Measurements from ENCODE around the gene TEX29. TPM values are rescaled to one million over a fixed set of nuclear protein-coding genes. Genes with fewer than 3 reads are reported as not detected.

Gene TEX29
- total and polyA plus RNA-seq, 10 of the 15 experiments (the other 5 are each of a cell fraction or from before 2014, with no cell fraction given), result 0.14 to 0.30 (median 0.22) TPM; not detected in 7

DNA sequence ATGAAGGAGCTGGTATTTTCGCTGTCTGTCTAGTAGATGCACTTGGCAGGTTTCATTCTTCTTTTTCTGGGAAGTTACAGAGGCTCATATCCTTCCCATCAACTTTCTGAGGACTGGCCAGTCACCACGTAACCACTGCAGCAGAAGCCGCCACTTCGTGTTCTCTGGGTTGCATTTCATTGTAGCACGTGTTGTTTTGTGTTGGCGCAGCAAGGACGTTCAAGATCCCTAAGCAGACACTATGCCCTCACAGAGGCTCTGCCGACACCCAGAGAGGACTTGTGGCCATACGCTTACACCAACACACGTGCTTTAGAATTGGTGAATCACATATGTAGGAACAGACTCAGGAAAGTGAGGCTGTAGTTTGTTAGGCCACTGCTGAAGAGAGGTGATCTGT lies 42.2 kb upstream of the TEX29 start (continued):
- TF ChIP-seq, protein P1, sequence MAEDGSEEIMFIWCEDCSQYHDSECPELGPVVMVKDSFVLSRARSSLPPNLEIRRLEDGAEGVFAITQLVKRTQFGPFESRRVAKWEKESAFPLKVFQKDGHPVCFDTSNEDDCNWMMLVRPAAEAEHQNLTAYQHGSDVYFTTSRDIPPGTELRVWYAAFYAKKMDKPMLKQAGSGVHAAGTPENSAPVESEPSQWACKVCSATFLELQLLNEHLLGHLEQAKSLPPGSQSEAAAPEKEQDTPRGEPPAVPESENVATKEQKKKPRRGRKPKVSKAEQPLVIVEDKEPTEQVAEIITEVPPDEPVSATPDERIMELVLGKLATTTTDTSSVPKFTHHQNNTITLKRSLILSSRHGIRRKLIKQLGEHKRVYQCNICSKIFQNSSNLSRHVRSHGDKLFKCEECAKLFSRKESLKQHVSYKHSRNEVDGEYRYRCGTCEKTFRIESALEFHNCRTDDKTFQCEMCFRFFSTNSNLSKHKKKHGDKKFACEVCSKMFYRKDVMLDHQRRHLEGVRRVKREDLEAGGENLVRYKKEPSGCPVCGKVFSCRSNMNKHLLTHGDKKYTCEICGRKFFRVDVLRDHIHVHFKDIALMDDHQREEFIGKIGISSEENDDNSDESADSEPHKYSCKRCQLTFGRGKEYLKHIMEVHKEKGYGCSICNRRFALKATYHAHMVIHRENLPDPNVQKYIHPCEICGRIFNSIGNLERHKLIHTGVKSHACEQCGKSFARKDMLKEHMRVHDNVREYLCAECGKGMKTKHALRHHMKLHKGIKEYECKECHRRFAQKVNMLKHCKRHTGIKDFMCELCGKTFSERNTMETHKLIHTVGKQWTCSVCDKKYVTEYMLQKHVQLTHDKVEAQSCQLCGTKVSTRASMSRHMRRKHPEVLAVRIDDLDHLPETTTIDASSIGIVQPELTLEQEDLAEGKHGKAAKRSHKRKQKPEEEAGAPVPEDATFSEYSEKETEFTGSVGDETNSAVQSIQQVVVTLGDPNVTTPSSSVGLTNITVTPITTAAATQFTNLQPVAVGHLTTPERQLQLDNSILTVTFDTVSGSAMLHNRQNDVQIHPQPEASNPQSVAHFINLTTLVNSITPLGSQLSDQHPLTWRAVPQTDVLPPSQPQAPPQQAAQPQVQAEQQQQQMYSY (CRISPR knock-in tag; IDR thresholded peaks at IDR 0.05), result no peak
- no peak for TF ChIP-seq POLR2AphosphoS5 (IDR thresholded peaks at IDR 0.05; ENCODE audit: low read length)
- no peak for TF ChIP-seq TCF12 (IDR thresholded peaks at IDR 0.05; ENCODE audit: low read depth, low read length)
- TF ChIP-seq NFIC (IDR thresholded peaks at IDR 0.05; ENCODE audit: low read depth, low read length), result no peak

DNA sequence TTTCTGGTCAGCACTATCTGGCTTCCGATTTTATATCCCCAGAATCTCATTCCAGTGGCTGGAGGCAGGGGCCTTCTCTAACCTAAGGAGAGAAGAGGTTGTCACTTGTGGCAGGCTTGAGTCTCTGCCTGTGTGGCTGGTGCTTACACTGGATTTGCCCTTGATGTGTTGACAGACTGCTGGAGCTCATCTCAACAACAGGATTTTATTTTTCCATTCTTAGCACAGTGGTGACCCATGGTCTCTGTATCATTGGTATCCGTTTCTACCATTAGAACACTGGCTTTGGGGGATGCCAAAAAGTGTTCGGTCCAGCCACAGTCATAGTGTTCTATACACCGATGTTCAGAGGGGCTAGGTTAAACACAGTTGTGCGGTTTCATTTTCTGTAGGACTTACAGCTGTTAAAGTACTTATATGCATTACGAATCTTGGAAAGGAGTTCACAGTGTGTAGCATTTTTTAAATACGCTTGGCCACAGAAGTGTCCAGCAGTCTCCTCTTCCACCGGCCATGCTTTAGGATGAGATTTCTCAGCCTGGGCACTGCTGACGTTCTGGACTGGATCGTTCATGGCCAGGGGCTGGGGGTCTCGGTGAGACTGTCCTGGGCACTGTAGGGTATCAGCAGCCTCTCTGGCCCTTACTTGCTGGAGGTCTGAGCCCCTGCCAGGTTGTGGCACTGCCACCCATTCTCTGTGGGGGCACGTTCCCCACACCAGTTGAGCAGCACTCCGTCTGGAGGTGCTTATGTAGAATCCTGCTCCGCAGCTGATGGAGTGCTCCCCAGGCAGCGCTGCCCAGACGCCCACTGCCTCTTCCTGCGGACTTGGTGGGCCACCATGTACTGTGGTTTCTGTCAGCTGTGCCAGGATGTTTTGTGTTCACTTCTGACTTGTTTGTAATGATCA lies 41.4 kb upstream of the TEX29 start:
- Histone ChIP-seq H3K27me3 (replicated peaks in 1 of 2; ENCODE audit: control insufficient read depth in 2 of 2, insufficient read depth in 2 of 2, low read length in 1 of 2) (no peaks in the 10 kb centered on the region), H3K4me2 (ENCODE audit: control insufficient read depth, insufficient read depth) (no peak overlapping the region), H3K4me1 (ENCODE audit: control insufficient read depth, insufficient read depth, low read length) (no peaks in the 10 kb centered on the region), H3K79me2 (ENCODE audit: control insufficient read depth, insufficient read depth, low read length) (no peaks in the 10 kb centered on the region), H3K27ac (ENCODE audit: control insufficient read depth, insufficient read depth) (no peak overlapping the region), H3K9ac (ENCODE audit: control insufficient read depth, insufficient read depth, low read length) (no peak overlapping the region), H2AFZ (ENCODE audit: control insufficient read depth, low read depth, low read length) (no peak overlapping the region), H3K4me3 (no peak overlapping the region), H3K36me3 (ENCODE audit: control insufficient read depth in 2 of 2, insufficient read depth in 2 of 2, low read length in 1 of 2) (peaks cover 22 to 43% of the 10 kb centered on the region in 2 experiments; a peak in 3 of 4 replicates), H3K9me3 (replicated peaks; ENCODE audit: control insufficient read depth, insufficient read depth, low read length) (no peaks in the 10 kb centered on the region), H4K20me1 (ENCODE audit: control insufficient read depth, insufficient read depth) (no peaks in the 10 kb centered on the region)
- WGBS (ENCODE audit: insufficient coverage, insufficient replicate concordance, low lambda C conversion rate, missing lambda C conversion rate), result 98% methylated on average over 17 of the region's 17 CpGs
- FAIRE-seq, result no peak
- CTCF ChIA-PET, result interaction anchor here (0.7 kb wide), 1 partner anchor 205 kb away, joined by 3 read pairs; no protein-coding TSS in a partner anchor
- DNase-seq (ENCODE audit: low read depth, low spot score), result no peak
- SMC1A ChIA-PET (ENCODE audit: uncharacterized antibody, unreplicated experiment), result no interaction called here
- POLR2A ChIA-PET, result no interaction called here
- RAD21 ChIA-PET (ENCODE audit: unreplicated experiment), result no interaction called here
- ATAC-seq, result no peak
- in situ Hi-C loops (cut with MboI), result no loop called here
- intact Hi-C loops (cut with micrococcal nuclease; ENCODE audit: unreplicated experiment), result no loop called here
- BruUV-seq (replicated peaks), result no TSS peak
- TF ChIP-seq JUND (IDR thresholded peaks at IDR 0.05; ENCODE audit: low read depth, low read length), result no peak
- no peak for TF ChIP-seq TCF7 (IDR thresholded peaks at IDR 0.05; ENCODE audit: borderline replicate concordance)
- no peak for TF ChIP-seq ZNF24 (IDR thresholded peaks at IDR 0.05)
- no peak for TF ChIP-seq GABPA (IDR thresholded peaks at IDR 0.05; ENCODE audit: low read depth)
- TF ChIP-seq SREBF2 (IDR thresholded peaks at IDR 0.05; ENCODE audit: low read length), result no peak
- TF ChIP-seq, protein P2, sequence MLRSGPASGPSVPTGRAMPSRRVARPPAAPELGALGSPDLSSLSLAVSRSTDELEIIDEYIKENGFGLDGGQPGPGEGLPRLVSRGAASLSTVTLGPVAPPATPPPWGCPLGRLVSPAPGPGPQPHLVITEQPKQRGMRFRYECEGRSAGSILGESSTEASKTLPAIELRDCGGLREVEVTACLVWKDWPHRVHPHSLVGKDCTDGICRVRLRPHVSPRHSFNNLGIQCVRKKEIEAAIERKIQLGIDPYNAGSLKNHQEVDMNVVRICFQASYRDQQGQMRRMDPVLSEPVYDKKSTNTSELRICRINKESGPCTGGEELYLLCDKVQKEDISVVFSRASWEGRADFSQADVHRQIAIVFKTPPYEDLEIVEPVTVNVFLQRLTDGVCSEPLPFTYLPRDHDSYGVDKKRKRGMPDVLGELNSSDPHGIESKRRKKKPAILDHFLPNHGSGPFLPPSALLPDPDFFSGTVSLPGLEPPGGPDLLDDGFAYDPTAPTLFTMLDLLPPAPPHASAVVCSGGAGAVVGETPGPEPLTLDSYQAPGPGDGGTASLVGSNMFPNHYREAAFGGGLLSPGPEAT (IDR thresholded peaks at IDR 0.05; ENCODE audit: low read depth), result no peak
- no peak for TF ChIP-seq DPF2 (IDR thresholded peaks at IDR 0.05)
- TF ChIP-seq RB1 (IDR thresholded peaks at IDR 0.05; ENCODE audit: borderline replicate concordance), result no peak
- no peak for TF ChIP-seq POLR2A (IDR thresholded peaks at IDR 0.05; ENCODE audit: low read depth, low read length)
- TF ChIP-seq, protein P3, sequence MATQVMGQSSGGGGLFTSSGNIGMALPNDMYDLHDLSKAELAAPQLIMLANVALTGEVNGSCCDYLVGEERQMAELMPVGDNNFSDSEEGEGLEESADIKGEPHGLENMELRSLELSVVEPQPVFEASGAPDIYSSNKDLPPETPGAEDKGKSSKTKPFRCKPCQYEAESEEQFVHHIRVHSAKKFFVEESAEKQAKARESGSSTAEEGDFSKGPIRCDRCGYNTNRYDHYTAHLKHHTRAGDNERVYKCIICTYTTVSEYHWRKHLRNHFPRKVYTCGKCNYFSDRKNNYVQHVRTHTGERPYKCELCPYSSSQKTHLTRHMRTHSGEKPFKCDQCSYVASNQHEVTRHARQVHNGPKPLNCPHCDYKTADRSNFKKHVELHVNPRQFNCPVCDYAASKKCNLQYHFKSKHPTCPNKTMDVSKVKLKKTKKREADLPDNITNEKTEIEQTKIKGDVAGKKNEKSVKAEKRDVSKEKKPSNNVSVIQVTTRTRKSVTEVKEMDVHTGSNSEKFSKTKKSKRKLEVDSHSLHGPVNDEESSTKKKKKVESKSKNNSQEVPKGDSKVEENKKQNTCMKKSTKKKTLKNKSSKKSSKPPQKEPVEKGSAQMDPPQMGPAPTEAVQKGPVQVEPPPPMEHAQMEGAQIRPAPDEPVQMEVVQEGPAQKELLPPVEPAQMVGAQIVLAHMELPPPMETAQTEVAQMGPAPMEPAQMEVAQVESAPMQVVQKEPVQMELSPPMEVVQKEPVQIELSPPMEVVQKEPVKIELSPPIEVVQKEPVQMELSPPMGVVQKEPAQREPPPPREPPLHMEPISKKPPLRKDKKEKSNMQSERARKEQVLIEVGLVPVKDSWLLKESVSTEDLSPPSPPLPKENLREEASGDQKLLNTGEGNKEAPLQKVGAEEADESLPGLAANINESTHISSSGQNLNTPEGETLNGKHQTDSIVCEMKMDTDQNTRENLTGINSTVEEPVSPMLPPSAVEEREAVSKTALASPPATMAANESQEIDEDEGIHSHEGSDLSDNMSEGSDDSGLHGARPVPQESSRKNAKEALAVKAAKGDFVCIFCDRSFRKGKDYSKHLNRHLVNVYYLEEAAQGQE (IDR thresholded peaks at IDR 0.05; ENCODE audit: low read depth, low read length), result no peak
- TF ChIP-seq FOXK2 (IDR thresholded peaks at IDR 0.05), result no peak

Data from GM12878 (cell line).